Stimulated activated CD8-positive, alpha-beta memory T cell treated with anti-CD3 and anti-CD28 coated beads, Interleukin-12 subunit alpha, Interleukin-12 subunit beta, amount 100 ng/mL, for 1 hour (primary cell): Measurements from ENCODE around the gene ZNF426.
"Not testable (repeated sequence)": the region's sequence is repeated elsewhere in the genome, so short reads cannot be mapped to it uniquely, and the experiment has no call there.

Experiments used
- DNase-seq: peaks from one replicate; pipeline ENCODE4 v3.0.0-alpha.2; 2020; ENCODE audit warnings: low read depth

The ZNF426 gene

DNA sequence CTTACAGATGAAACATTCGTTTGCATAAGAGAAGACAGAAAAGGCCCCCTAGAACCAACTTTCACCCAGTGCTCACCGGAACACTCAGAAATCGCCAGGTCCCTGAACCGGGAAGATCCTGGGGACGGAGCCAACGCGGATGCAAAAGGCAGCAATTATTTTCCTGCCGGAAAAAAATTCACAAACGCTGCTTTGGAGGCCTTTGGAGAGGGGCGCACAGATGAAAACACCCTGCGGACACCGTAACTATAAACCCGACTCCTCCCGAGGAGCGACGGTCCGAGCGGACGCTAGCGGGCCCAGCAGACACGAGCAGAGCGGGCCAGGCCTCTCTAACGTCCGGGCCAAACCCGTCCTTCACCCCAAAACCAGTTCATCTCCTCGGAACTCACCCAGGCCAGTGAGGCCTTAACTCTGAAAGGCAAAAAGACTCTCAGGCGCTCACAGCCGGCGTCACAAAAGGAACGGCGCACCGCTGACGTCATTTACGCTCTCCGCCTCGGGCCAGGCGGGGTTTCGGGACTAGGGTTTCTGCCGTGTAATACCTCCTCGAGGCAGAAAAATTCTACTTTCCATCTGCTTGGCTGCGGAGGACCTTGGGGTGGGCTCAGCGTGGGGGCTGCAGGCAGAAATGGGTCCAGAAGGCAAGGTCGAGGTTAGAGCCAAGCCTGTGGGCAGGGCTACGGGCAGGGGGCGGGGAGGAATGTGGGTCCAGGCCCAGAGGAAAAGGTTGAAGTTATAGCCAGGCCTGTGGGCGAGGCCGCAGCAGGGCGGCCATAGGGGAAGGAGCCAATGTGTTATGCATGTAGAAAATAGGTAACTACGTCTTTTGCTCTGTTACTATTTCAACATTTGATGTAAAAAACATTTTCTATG, at the start of gene ZNF426:
Gene ZNF426, minus strand, starts transcription at position 463 of the 876 bp plus-strand sequence. CDS start 2,413 bp downstream, outside the sequence.
- peak; percentile 72 for DNase-seq

DNA sequence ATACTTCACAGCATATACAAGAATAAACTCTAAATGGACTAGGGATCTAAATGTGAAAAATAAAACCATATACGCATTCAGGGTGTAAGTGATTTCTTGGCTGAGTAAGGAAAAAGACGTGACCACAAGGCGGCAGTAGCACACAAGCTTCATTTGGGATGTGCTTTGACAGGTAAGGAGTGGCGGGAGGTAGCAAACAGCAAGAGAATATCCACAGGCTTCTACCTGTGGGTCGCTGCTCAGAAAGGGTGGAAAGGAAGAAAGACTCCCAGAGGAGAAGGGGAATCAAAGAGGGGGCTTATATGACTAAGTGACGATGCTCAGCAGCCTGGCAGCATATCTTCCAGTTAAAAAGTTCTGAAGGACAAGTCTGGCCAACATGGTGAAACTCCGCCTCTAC, 48.3 kb upstream of the ZNF426 start:
- DNase-seq = peak; percentile 62

DNA sequence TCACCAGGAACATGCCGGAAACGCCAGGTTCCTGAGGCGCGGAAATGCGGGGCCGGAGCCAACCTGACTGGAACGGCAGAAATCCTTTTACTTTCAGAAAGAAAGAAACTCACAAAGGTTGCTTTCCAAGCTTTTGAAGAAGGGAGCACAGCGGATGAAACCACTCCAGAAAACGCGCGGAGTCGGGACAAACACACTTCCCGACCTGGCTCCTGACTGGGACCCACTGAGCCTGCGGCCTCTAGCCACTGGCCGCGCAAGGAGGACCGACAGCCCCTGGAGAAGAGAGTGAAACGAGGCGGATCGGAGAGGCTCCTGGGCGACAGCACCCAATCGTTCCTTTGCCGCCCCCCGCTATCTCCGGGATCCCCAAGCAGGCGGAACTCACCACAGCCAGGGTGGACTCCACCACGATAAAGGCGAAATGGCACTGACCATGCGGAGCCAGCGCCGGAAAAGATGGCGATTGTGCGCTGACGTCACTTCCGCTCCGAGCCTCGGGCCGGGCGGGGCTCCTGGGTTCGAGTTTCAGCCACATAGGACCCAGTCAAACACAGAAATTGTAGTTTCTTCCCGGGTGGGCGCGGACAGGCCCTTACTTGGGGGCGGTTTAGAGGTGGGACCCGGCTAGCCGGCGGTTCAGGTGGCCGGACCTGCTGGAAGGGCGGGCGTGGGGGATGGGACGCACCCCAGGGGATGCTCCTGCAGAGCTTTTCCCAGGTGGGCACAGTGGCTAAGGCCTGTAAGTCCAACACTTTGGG, 45.8 kb upstream of the ZNF426 start, which contains the start of gene ZNF121:
Gene ZNF121, minus strand, starts transcription at position 432 of the 761 bp plus-strand sequence. CDS start 16,407 bp downstream, outside the sequence.
- peak; percentile 74 for DNase-seq

DNA sequence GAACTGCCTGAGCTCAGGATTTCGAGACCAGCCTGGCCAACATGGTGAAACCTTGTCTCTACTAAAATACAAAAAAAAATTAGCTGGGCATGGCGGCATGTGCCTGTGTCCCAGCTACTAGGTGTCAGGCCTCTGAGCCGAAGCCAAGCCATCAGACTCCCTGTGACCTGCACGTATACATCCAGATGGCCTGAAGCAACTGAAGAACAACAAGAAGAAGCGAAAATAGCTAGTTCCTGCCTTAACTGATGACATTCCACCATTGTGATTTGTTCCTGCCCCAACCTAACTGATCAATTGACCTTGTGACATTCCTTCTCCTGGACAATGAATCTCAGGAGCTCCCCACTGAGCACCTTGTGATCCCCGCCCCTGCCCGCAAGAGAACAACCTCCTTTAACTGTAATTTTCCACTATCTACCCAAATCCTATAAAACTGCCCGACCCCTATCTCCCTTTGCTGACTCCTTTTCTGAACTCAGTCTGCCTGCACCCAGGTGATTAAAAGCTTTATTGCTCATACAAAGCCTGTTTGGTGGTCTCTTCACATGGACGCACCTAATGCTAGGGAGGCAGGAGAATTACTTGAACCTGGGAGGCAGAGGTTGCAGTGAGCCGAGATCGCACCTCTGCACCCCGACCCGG, 43.8 kb upstream of the ZNF426 start:
- DNase-seq = not testable (repeated sequence)

DNA sequence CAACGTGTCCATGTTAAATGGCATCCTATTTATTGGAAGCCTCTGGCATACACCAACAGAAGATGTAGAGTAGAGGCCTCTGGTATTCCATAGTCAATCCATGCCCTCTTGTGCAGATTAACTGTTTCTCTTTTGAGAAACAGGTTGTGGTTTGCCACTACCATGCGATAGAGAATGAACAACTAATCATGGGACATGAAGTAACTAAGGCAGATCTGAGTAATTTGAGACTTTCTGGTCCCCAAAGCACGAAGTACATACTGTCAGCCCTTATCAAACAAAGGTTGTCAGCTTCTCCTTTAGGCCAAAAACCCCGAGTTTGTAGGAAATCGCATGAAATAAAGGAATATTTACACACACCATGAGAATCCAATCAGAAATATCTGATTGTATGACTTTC, 42.3 kb upstream of the ZNF426 start:
- no peak for DNase-seq

DNA sequence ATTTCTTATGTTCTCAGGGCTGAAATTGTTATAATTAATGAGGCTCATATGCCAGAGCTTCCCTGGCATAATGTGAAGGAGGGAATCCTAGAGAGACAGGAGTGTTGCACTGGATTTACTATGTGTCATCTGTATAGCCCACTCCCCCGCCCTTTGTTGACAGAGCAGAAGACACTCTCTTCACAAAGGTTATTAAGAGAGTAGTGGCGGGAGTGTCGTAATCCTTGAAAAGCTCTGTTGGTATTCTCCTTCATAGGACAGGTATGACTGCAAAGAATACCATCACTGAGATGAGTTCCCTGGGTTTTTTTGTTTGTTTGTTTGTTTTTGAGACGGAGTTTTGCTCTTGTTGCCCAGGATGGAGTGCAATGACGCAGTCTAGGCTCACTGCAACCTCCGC, 31.8 kb upstream of the ZNF426 start:
- DNase-seq = no peak

DNA sequence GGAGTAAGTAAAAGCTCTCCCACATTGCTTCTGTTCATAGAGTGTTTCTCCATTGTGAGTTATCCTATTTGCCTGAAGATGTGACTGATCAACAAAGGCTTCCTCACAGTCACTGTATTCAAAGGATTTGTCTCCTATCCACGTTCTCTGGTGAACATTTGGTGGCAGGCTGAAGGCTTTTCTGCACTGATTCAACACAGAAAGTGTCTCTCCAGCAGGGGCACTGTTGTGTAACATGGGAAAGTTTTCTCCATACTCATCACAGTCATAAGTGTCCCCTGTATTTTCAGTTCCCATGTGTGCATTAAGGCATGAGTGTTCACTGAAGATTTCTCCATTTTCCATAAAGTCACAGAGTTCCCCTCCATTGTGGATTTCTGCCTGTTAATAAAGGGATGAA, 28.3 kb upstream of the ZNF426 start:
- no peak for DNase-seq

DNA sequence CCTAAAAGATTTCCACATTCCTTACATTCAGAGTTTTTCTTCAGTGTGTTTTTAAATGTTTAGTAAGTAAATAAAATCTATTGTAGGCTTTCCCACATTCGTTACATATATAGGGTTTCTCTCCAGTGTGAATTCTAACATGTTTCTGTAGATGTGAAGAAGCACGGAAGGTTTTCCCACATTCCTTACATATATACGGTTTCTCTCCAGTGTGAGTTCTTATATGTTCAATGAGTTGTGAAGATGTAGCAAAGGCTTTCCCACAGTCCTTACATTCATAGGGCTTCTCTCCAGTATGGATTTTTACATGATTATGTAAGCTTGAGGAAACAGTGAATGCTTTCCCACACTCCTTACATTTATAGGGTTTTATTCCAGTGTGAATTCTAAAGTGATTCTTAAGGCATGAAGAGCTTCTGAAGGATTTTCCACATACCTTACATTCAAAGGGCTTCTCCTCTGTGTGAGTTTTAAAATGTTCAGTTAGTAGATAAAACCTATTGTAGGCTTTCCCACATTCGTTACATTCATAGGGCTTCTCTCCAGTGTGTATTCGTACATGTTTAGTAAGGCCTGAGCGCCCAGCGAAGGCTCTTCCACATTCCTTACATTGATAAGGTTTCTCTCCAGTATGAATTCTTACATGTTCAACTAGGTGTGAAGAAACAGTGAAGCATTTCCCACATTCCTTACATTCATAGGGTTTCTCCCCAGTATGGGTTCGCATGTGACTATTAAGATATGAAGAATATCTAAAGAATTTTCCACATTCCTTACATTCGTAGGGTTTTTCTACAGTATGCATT, 27.7 kb upstream of the ZNF426 start:
- DNase-seq = no peak

DNA sequence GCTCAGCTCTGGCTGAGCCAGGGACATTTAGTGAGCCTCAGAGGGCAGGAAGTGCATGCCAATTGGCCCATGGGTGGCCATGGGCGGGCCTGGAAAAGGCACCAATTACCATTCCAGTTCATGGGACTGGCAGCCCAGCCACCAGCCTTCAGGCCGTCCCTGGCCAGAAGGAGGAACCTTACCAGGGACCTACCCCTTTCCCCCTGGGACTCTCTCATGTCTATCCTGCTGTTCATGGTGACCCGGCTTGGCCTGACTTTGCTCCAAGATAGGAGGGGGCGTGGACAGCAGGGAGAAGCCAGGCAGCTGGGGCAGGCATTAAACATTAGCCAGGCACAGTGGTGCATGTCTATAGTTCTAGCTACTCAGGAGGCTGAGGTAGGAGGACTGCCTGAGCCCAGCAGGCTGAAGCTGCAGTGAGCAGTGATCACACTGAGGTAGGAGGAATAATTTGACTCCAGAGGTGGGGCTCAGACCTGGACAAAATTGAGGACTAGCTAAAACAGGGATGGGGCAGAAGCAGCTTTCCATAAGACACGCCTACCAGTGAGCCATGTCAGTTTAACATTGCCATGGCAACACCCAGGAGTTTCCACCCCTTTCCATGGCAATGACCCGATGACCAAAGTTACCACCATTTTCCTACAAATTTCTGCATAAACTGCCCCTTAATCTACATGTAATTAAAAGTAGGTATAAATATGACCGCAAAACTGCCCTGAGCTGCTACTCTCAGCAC, 14.3 kb upstream of the ZNF426 start:
- DNase-seq = no peak

DNA sequence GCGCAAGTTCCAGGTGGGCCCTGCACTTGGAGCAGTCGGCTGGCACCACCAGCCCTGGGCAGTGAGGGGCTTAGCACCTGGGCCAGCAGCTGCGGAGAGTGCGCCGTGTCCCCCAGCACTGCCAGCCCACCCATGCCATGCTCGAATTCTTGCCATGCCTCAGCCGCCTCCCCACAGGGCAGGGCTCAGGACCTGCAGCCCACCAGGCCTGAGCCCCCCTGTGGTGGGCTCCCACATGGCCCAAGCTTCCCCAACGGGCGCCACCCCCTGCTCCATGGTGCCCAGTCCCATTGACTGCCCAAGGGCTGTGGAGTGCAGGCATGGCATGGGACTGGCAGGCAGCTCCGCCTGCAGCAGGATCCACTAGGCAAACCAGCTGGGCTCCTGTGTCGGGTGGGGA, 9.4 kb upstream of the ZNF426 start:
- no peak for DNase-seq

DNA sequence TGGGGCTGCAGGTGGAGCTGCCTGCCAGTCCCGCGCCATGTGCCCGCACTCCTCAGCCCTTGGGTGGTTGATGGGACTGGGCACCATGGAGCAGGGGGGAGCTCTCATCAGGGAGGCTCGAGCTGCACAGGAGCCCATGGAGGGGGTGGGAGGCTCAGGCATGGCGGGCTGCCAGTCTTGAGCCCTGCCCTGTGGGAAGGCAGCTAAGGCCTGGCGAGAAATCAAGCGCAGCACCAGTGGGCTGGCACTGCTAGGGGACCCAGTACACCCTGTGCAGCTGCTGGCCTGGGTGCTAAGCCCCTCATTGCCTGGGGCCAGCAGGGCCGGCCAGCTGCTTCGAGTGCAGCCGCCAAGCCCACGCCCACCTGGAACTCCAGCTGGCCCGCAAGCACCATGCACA, 2.8 kb upstream of the ZNF426 start:
- not testable (repeated sequence) for DNase-seq

DNA sequence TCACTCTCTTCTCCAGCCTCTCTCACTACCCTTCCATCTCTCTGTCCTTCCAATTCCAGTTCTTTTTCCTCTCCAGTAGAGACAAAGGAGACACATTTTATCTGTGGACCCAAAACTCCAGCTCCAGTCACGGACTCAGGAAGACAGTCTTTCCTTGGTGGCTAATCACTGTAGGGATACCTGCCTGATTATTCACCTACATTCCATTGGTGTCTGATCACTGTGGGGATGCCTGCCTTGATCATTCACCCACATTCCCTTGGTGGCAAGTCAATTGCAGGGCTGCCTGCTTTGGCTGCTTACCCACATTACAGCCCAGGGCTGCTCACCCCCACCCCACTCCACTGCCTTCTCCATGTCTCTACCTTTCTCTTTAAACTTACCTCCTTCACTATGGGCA, 1.5 kb upstream of the ZNF426 start:
- DNase-seq = not testable (repeated sequence)

DNA sequence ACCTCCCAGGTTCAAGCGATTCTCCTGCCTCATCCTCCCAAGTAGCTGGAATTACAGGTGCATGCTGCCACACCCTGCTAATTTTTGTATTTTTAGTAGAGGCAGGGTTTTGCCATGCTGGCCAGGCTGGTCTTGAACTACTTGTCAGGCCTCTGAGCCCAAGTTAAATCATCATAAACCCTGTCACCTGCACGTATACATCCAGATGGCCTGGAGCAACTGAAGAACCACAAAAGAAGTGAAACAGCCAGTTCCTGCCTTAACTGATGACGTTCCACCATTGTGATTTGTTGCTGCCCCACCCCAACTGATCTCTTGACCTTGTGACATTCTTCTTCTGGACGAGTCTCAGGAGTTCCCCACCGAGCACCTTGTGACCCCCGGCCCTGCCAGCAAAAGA, 756 bp upstream of the ZNF426 start:
- DNase-seq = not testable (repeated sequence)

DNA sequence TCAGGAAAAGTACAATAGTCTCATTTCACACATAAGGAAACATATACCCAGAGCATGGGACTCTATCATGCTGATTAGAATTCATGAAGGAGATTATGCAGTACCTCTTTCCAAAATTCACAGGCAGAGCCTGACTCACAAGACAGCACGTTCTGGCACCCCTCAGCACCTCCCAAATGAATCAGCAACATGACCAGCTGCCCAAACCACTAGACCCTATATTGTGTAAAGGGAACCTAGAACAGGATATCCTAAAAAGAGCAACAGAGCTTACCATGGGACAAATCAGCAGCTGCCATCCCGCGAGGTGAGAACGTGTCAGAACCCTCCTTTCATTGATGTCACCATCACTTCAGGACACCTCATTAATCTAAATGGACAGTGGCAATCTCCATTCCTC, 2.5 kb downstream of the ZNF426 start:
- no peak for DNase-seq

DNA sequence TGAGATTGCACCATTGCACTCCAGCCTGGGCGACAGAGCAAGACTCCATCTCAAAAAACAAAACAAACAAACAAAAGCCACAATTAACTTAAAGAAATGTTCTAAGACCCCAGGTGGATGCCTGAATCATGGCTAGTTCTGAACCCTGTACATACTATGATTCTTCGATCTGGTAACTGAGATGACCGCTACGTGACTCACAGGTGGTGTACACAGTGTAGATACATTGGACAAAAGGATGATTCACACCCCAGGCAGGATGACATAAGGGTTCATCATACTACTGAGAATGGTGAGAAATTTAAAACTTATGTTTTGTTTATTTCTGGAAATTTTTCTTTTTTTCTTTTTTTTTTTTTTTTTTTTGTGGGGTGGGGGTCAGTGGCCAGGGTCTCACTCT, 6.5 kb downstream of the ZNF426 start:
- no peak for DNase-seq

DNA sequence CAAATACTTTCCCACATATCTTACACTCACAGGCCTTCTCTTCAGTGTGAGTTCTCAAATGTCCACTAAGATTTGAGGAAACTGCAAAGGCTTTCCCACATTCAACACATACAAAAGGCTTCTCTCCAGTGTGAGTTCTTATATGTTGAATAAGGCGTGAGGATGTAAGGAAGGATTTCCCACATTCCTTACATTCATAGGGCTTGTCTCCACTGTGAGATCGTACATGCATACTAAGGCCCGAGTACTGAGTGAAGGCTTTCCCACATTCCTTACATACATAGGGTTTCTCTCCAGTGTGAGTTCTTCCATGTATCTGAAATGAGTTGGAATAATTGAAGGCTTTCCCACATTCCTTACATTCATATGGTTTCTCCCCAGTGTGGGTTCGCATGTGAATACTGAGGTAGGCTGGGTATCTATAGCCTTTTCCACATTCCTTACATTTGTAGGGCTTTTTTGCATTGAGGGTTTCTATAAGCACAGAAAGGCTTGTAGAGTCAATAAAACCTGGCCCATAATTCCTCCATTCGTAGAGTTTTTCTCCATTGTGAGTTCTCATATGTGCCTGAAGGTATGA, 9.6 kb downstream of the ZNF426 start:
- DNase-seq = no peak

DNA sequence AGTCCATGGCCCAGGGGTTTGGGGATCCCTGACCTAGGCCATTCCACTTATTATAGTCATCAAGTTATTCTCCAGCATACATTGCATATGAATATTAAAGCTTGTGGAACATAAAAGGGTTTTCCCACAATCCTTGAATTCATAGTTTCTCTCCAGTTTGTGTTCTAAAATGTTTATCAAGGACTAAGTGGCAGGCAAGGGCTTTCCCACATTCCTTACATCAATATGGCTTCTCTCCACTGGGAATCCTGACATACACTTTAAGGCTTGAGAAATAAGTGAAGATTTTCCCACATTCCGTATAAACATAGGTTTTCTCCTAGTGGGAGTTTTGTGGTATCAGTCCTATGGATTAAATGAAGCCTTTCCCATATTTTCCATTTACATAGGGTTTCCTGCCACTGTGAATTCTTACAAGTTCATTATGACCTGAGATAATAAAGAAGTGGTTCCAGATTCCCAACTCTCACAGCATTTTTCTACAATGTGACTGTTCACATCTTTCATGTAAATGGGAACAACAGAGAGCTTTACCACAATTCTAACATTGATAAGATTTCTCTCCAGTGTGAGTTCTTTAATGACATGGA, 14.5 kb downstream of the ZNF426 start:
- DNase-seq = no peak

DNA sequence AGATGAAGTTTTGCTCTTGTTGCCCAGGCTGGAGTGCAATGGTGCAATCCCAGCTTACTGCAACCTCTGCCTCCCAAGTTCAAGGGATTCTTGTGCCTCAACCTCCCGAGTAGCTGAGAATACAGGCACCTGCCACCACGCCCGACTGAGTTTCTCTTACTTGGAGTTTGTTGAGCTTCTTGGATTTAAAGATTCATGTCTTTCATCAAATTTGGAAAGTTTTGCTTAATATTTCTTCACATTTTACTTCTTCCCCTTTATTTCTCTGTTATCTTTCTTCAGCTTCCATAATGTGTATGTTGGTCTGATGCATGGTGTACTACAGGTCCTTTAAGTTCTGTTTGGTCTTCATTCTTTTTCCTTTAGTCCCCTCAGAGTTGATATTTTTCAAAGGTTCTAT, 31.2 kb downstream of the ZNF426 start:
- DNase-seq = no peak

DNA sequence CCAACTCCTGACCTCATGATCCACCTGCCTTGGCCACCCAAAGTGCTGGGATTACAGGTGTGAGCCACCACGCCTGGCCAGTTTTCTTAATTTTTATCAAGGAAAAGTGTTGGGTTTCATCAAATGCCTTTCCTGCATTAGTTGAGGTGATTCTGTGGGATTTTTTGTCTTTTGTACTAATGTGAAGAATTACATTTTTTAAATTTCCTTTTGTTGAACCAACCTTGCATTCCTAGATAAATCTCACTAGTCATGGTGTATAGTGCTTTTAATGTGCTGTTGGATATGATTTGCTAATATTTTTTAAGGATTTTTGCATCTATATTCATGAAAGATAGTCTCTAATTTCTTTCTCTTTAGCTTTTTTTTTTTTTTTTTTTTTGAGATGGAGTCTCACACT, 37.6 kb downstream of the ZNF426 start:
- DNase-seq = no peak

DNA sequence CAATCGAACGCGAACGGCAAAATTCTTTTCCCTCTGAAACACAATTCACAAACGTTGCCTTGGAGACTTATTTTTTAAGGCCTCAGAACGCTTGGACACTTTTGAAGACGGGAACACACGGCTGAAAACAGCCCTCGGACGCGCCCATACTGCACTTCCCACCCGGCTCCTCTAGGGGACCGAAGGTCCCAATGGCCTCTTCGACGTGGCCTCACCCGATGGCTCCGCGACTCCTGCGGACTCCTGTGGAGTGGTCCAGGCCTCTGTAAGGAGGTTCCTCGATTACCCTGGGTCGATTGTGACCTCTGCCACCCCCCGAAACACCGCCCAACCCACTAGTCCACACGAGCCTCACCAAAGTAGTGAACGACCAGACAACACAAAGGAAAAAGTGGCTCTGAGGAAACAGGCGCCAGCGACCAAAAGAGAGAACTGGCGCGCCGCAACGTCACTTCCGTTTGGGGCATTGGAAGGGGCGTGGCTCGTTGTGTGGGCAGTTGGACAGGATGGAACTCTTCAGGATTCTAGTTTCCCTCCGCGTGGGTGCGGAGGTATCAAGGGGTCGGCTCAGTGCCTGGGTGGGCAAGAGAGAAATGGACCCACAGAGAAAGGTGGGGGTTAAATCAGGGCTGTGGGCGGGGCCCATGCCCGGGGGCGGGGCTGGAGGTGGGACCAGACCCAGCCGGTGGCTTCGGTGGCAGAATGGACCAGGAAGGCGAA, 40.1 kb downstream of the ZNF426 start, which contains the start of gene ZNF560:
Gene ZNF560, minus strand, starts transcription at position 434 of the 720 bp plus-strand sequence. CDS start 23,303 bp downstream, outside the sequence.
- no peak for DNase-seq
